WTC11 (cell line): ENCODE measurements around the gene MAP3K5. TPM values are rescaled to one million over a fixed set of nuclear protein-coding genes. Genes with fewer than 3 reads are reported as not detected.

Experiments
- ATAC-seq: fragments of 200-7000 bp; cut with Tn5 transposase; 2 replicates; pipeline ENCODE4 v1.10.0; 2021; ENCODE audit warnings: mild to moderate bottlenecking, moderate library complexity
- CTCF ChIA-PET: fragments of 300-600 bp; sonication (Branson Sonifier 250); formaldehyde crosslinking; loops from one replicate; lab custom pipeline; 2021; ENCODE audit warnings: antibody characterized with exemption; lab: Charles Lee
- POLR2A ChIA-PET: fragments of 350-600 bp; sonication (Branson Sonifier 250); formaldehyde crosslinking; loops from one replicate; lab custom pipeline; 2021; ENCODE audit warnings: antibody characterized with exemption; lab: Charles Lee
- DNase-seq: peaks from one replicate; pipeline ENCODE4 v3.0.0; 2021; ENCODE audit warnings: low spot score
- H3K27ac Mint-ChIP-seq: 2 replicates; pipeline ENCODE4 v1.8.0; 2021; ENCODE audit warnings: mixed read lengths
- H3K27me3 Mint-ChIP-seq: 2 replicates; pipeline ENCODE4 v1.8.0; 2021; ENCODE audit warnings: low read depth, mild to moderate bottlenecking, moderate library complexity, mixed read lengths
- H3K36me3 Mint-ChIP-seq: 2 replicates; pipeline ENCODE4 v1.8.0; 2021; ENCODE audit warnings: mixed read lengths
- H3K4me1 Mint-ChIP-seq: 2 replicates; pipeline ENCODE4 v1.8.0; 2022; ENCODE audit warnings: mixed read lengths
- H3K4me3 Mint-ChIP-seq: 2 replicates; pipeline ENCODE4 v1.8.0; 2021; ENCODE audit warnings: mild to moderate bottlenecking, moderate library complexity, mixed read lengths
- H3K9me3 Mint-ChIP-seq: 2 replicates; pipeline ENCODE4 v1.8.0; 2021; ENCODE audit warnings: mixed read lengths
- CBFB ChIP-seq: sonication (generic); formaldehyde crosslinking; IDR thresholded peaks from 2 replicates; pipeline ENCODE4 v1.8.1; 2022; ENCODE audit warnings: mild to moderate bottlenecking, low read depth, missing genetic modification reagents
- CREM ChIP-seq: sonication (generic); formaldehyde crosslinking; IDR thresholded peaks from 2 replicates; pipeline ENCODE4 v1.8.1; 2022; ENCODE audit warnings: mild to moderate bottlenecking, missing genetic modification reagents, moderate library complexity
- GABPB1 ChIP-seq: sonication (generic); formaldehyde crosslinking; IDR thresholded peaks from 2 replicates; pipeline ENCODE4 v1.8.1; 2023; ENCODE audit warnings: mild to moderate bottlenecking, missing genetic modification reagents
- IRF2 ChIP-seq: sonication (generic); formaldehyde crosslinking; IDR thresholded peaks from 2 replicates; pipeline ENCODE4 v1.8.0; 2022; ENCODE audit warnings: low read depth, missing genetic modification reagents, borderline replicate concordance
- MYBL2 ChIP-seq: sonication (generic); formaldehyde crosslinking; IDR thresholded peaks from 2 replicates; pipeline ENCODE4 v1.8.1; 2023; ENCODE audit warnings: mild to moderate bottlenecking, moderate library complexity, missing genetic modification reagents
- NR2C2 ChIP-seq: sonication (generic); formaldehyde crosslinking; IDR thresholded peaks from 2 replicates; pipeline ENCODE4 v1.8.0; 2022; ENCODE audit warnings: mild to moderate bottlenecking, missing genetic modification reagents
- NR3C1 ChIP-seq: sonication (generic); formaldehyde crosslinking; conservative IDR thresholded peaks from 2 replicates; pipeline ENCODE4 v1.8.1; 2023; ENCODE audit warnings: low read depth, mild to moderate bottlenecking, missing genetic modification reagents
- PRRX2 ChIP-seq: fragments of 250-450 bp; sonication (Bioruptor Pico); IDR thresholded peaks from 2 replicates; pipeline ENCODE4 v1.8.0; 2021; ENCODE audit warnings: mild to moderate bottlenecking
- RORB ChIP-seq: fragments of 250-450 bp; sonication (Bioruptor Pico); IDR thresholded peaks from 2 replicates; pipeline ENCODE4 v1.9.0; 2021; ENCODE audit warnings: mild to moderate bottlenecking
- total RNA-seq: library from RNA; stranded (reverse); gene quantifications from 3 replicates; pipeline ENCODE4 v1.2.3, GENCODE V29; 2021
- TF ChIP-seq, protein P1 (sequence below): fragments of 250-450 bp; sonication (Bioruptor Pico); IDR thresholded peaks from 2 replicates; pipeline ENCODE4 v1.9.0; 2021; ENCODE audit warnings: mild to moderate bottlenecking, borderline replicate concordance
- TF ChIP-seq, protein P2 (sequence below): fragments of 250-450 bp; sonication (Bioruptor Pico); IDR thresholded peaks from 2 replicates; pipeline ENCODE4 v1.9.0; 2021; ENCODE audit warnings: moderate library complexity, mild to moderate bottlenecking, inconsistent platforms, borderline replicate concordance
- TF ChIP-seq, protein P3 (sequence below): fragments of 250-450 bp; sonication (Bioruptor Pico); IDR thresholded peaks from 2 replicates; pipeline ENCODE4 v2.1.2; 2022; ENCODE audit warnings: mild to moderate bottlenecking, moderate library complexity
- TF ChIP-seq, protein P4 (sequence below): sonication (generic); formaldehyde crosslinking; IDR thresholded peaks from 2 replicates; pipeline ENCODE4 v1.8.0; 2023; ENCODE audit warnings: missing genetic modification reagents, mild to moderate bottlenecking, borderline replicate concordance
- TF ChIP-seq, protein P5 (sequence below): sonication (generic); formaldehyde crosslinking; IDR thresholded peaks from 2 replicates; pipeline ENCODE4 v1.8.1; 2022; ENCODE audit warnings: mild to moderate bottlenecking, moderate library complexity, missing genetic modification reagents
- TF ChIP-seq, protein P6 (sequence below): sonication (generic); formaldehyde crosslinking; IDR thresholded peaks from 2 replicates; pipeline ENCODE4 v1.8.0; 2022; ENCODE audit warnings: mild to moderate bottlenecking, missing genetic modification reagents
- TF ChIP-seq, protein P7 (sequence below): fragments of 200-600 bp; IDR thresholded peaks from 2 replicates; pipeline ENCODE4 v1.8.0; 2022; ENCODE audit warnings: antibody characterized with exemption

Gene MAP3K5
- total RNA-seq, 1 experiment from 2014 or later, result 1.6 TPM

DNA sequence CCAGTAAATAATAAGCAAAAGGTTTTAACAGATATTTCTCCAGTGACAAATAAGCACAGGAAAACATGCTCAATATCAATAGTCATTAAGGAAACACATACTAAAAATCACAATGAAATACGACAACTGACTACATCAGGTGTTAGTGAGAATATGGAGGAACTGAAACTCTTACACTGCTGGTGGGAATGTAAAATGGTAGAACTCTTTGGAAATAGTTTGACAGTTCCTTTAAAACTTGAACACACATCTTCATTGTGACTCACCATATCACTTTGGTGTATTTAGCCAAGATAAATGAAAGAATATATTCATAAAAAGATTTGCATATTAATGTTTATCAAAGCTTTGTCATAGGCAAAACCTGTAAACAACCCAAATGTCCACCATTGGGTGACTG, 11.3 kb upstream of the MAP3K5 start:
- no peaks in the 10 kb centered on the region for H3K4me1 Mint-ChIP-seq
- TF ChIP-seq, protein P1, sequence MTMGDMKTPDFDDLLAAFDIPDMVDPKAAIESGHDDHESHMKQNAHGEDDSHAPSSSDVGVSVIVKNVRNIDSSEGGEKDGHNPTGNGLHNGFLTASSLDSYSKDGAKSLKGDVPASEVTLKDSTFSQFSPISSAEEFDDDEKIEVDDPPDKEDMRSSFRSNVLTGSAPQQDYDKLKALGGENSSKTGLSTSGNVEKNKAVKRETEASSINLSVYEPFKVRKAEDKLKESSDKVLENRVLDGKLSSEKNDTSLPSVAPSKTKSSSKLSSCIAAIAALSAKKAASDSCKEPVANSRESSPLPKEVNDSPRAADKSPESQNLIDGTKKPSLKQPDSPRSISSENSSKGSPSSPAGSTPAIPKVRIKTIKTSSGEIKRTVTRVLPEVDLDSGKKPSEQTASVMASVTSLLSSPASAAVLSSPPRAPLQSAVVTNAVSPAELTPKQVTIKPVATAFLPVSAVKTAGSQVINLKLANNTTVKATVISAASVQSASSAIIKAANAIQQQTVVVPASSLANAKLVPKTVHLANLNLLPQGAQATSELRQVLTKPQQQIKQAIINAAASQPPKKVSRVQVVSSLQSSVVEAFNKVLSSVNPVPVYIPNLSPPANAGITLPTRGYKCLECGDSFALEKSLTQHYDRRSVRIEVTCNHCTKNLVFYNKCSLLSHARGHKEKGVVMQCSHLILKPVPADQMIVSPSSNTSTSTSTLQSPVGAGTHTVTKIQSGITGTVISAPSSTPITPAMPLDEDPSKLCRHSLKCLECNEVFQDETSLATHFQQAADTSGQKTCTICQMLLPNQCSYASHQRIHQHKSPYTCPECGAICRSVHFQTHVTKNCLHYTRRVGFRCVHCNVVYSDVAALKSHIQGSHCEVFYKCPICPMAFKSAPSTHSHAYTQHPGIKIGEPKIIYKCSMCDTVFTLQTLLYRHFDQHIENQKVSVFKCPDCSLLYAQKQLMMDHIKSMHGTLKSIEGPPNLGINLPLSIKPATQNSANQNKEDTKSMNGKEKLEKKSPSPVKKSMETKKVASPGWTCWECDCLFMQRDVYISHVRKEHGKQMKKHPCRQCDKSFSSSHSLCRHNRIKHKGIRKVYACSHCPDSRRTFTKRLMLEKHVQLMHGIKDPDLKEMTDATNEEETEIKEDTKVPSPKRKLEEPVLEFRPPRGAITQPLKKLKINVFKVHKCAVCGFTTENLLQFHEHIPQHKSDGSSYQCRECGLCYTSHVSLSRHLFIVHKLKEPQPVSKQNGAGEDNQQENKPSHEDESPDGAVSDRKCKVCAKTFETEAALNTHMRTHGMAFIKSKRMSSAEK (CRISPR knock-in tag), result no peak
- TF ChIP-seq MYBL2 (CRISPR knock-in tag), result no peak
- no peak for TF ChIP-seq PRRX2 (CRISPR knock-in tag)
- TF ChIP-seq CREM (CRISPR knock-in tag), result no peak
- TF ChIP-seq, protein P2, sequence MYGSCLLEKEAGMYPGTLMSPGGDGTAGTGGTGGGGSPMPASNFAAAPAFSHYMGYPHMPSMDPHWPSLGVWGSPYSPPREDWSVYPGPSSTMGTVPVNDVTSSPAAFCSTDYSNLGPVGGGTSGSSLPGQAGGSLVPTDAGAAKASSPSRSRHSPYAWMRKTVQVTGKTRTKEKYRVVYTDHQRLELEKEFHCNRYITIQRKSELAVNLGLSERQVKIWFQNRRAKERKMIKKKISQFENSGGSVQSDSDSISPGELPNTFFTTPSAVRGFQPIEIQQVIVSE (CRISPR knock-in tag), result no peak
- no peak for TF ChIP-seq NR2C2 (CRISPR knock-in tag)
- TF ChIP-seq, protein P3, sequence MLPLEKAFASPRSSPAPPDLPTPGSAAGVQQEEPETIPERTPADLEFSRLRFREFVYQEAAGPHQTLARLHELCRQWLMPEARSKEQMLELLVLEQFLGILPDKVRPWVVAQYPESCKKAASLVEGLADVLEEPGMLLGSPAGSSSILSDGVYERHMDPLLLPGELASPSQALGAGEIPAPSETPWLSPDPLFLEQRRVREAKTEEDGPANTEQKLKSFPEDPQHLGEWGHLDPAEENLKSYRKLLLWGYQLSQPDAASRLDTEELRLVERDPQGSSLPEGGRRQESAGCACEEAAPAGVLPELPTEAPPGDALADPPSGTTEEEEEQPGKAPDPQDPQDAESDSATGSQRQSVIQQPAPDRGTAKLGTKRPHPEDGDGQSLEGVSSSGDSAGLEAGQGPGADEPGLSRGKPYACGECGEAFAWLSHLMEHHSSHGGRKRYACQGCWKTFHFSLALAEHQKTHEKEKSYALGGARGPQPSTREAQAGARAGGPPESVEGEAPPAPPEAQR (CRISPR knock-in tag), result no peak
- TF ChIP-seq, protein P4, sequence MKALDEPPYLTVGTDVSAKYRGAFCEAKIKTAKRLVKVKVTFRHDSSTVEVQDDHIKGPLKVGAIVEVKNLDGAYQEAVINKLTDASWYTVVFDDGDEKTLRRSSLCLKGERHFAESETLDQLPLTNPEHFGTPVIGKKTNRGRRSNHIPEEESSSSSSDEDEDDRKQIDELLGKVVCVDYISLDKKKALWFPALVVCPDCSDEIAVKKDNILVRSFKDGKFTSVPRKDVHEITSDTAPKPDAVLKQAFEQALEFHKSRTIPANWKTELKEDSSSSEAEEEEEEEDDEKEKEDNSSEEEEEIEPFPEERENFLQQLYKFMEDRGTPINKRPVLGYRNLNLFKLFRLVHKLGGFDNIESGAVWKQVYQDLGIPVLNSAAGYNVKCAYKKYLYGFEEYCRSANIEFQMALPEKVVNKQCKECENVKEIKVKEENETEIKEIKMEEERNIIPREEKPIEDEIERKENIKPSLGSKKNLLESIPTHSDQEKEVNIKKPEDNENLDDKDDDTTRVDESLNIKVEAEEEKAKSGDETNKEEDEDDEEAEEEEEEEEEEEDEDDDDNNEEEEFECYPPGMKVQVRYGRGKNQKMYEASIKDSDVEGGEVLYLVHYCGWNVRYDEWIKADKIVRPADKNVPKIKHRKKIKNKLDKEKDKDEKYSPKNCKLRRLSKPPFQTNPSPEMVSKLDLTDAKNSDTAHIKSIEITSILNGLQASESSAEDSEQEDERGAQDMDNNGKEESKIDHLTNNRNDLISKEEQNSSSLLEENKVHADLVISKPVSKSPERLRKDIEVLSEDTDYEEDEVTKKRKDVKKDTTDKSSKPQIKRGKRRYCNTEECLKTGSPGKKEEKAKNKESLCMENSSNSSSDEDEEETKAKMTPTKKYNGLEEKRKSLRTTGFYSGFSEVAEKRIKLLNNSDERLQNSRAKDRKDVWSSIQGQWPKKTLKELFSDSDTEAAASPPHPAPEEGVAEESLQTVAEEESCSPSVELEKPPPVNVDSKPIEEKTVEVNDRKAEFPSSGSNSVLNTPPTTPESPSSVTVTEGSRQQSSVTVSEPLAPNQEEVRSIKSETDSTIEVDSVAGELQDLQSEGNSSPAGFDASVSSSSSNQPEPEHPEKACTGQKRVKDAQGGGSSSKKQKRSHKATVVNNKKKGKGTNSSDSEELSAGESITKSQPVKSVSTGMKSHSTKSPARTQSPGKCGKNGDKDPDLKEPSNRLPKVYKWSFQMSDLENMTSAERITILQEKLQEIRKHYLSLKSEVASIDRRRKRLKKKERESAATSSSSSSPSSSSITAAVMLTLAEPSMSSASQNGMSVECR (CRISPR knock-in tag), result no peak
- TF ChIP-seq GABPB1 (CRISPR knock-in tag), result no peak
- no peak for TF ChIP-seq NR3C1
- TF ChIP-seq, protein P5, sequence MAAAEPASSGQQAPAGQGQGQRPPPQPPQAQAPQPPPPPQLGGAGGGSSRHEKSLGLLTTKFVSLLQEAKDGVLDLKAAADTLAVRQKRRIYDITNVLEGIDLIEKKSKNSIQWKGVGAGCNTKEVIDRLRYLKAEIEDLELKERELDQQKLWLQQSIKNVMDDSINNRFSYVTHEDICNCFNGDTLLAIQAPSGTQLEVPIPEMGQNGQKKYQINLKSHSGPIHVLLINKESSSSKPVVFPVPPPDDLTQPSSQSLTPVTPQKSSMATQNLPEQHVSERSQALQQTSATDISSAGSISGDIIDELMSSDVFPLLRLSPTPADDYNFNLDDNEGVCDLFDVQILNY (CRISPR knock-in tag), result no peak
- TF ChIP-seq IRF2 (CRISPR knock-in tag), result no peak
- TF ChIP-seq, protein P6, sequence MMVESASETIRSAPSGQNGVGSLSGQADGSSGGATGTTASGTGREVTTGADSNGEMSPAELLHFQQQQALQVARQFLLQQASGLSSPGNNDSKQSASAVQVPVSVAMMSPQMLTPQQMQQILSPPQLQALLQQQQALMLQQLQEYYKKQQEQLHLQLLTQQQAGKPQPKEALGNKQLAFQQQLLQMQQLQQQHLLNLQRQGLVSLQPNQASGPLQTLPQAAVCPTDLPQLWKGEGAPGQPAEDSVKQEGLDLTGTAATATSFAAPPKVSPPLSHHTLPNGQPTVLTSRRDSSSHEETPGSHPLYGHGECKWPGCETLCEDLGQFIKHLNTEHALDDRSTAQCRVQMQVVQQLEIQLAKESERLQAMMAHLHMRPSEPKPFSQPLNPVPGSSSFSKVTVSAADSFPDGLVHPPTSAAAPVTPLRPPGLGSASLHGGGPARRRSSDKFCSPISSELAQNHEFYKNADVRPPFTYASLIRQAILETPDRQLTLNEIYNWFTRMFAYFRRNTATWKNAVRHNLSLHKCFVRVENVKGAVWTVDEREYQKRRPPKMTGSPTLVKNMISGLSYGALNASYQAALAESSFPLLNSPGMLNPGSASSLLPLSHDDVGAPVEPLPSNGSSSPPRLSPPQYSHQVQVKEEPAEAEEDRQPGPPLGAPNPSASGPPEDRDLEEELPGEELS (CRISPR knock-in tag), result no peak
- TF ChIP-seq, protein P7, sequence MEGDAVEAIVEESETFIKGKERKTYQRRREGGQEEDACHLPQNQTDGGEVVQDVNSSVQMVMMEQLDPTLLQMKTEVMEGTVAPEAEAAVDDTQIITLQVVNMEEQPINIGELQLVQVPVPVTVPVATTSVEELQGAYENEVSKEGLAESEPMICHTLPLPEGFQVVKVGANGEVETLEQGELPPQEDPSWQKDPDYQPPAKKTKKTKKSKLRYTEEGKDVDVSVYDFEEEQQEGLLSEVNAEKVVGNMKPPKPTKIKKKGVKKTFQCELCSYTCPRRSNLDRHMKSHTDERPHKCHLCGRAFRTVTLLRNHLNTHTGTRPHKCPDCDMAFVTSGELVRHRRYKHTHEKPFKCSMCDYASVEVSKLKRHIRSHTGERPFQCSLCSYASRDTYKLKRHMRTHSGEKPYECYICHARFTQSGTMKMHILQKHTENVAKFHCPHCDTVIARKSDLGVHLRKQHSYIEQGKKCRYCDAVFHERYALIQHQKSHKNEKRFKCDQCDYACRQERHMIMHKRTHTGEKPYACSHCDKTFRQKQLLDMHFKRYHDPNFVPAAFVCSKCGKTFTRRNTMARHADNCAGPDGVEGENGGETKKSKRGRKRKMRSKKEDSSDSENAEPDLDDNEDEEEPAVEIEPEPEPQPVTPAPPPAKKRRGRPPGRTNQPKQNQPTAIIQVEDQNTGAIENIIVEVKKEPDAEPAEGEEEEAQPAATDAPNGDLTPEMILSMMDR, result no peak
- TF ChIP-seq CBFB (CRISPR knock-in tag), result no peak
- TF ChIP-seq RORB (CRISPR knock-in tag), result no peak
- ATAC-seq, result no peak
- H3K27me3 Mint-ChIP-seq, result no peaks in the 10 kb centered on the region
- H3K9me3 Mint-ChIP-seq, result peaks cover 8% of the 10 kb centered on the region
- no peak overlapping the region for H3K27ac Mint-ChIP-seq
- DNase-seq, result no peak
- H3K4me3 Mint-ChIP-seq, result no peak overlapping the region
- ChIA-PET POLR2A (no interaction called here), CTCF (interaction anchor here (0.6 kb wide), 1 partner anchor 787 kb away, joined by 4 read pairs; no protein-coding TSS in a partner anchor)
- peaks cover 4% of the 10 kb centered on the region; the same call in 1 of the 2 replicates for H3K36me3 Mint-ChIP-seq
